K562 (cell line): ENCODE measurements around the gene TMEM164. TPM values are rescaled to one million over a fixed set of nuclear protein-coding genes. Genes with fewer than 3 reads are reported as not detected.

ENCODE experiments used
- ATAC-seq: fragments of 200-7000 bp; cut with Tn5 transposase; 3 replicates; pipeline ENCODE4 v1.9.1; 2020; ENCODE audit warnings: moderate library complexity
- BruUV-seq: library from RNA; stranded (reverse); fragments of 400-500 nt; replicated peaks from 2 replicates; lab custom pipeline; 2021; lab: Mats Ljungman, UMichigan
- CTCF ChIA-PET: fragments of 300-600 bp; formaldehyde crosslinking; extraction: SDS; loops from one replicate; lab custom pipeline; 2021; ENCODE audit warnings: low intra/inter-chr PET ratio; lab: Yijun Ruan, JAX
- POLR2A ChIA-PET: fragments of 300-600, 350-650 bp; sonication (Branson Sonifier 250); formaldehyde crosslinking; extraction: SDS; loops from one replicate; lab custom pipeline; 2021; ENCODE audit warnings: antibody characterized with exemption, inconsistent platforms; lab: Yijun Ruan, JAX
- DNase-seq, 4 experiments: peaks; one replicate each; pipeline versions ENCODE4 v3.0.0 to v3.0.0-alpha.2; 2011 to 2018; ENCODE audit warnings: low spot score in 3 of 4, mixed read lengths in 3 of 4; ENCODE audit errors: extremely low read depth in 1 of 4
- FAIRE-seq: peaks from 2 replicates; lab custom pipeline; 2011; peaks lifted over from hg19 to GRCh38; lab: Jason Lieb, UNC
- H2AFZ ChIP-seq: 2 replicates; pipeline ENCODE4 v1.6.0; 2011; ENCODE audit warnings: low read depth, low read length, control low read depth, inconsistent platforms
- H3K27ac ChIP-seq: fragments of 200-600 bp; 3 replicates; pipeline ENCODE4 v1.8.0; 2011; ENCODE audit warnings: low read depth, mild to moderate bottlenecking, control low read depth, inconsistent platforms, low read length, moderate library complexity, mixed read lengths; ENCODE audit errors: extremely low read depth
- H3K27me3 ChIP-seq, 2 experiments: fragments of 300-600 bp in 1 of 2; 2 replicates in 1 of 2; 3 replicates in 1 of 2; pipeline versions ENCODE4 v1.6.0 to v1.8.0; 2011; ENCODE audit warnings: inconsistent platforms in 2 of 2, low read length in 2 of 2, mild to moderate bottlenecking in 1 of 2, mixed read lengths in 1 of 2, moderate library complexity in 1 of 2; ENCODE audit not compliant: control insufficient read depth in 2 of 2, insufficient read depth in 2 of 2
- H3K36me3 ChIP-seq: fragments of 300-600 bp; 3 replicates; pipeline ENCODE4 v1.8.0; 2011; ENCODE audit warnings: mild to moderate bottlenecking, low read length, inconsistent platforms; ENCODE audit not compliant: control insufficient read depth, insufficient read depth
- H3K4me1 ChIP-seq, 2 experiments: fragments of 200-600 bp in 1 of 2; replicated peaks in 1 of 2; 2 replicates in 1 of 2; 3 replicates in 1 of 2; pipeline versions ENCODE4 v1.5.1 to v1.8.0; 2011; ENCODE audit warnings: inconsistent platforms in 2 of 2, low read length in 2 of 2, mild to moderate bottlenecking in 1 of 2, mixed read lengths in 1 of 2, moderate library complexity in 1 of 2; ENCODE audit not compliant: control insufficient read depth in 2 of 2, insufficient read depth in 2 of 2
- H3K4me2 ChIP-seq: 2 replicates; pipeline ENCODE4 v1.6.1; 2011; ENCODE audit warnings: low read length, control low read depth, inconsistent platforms, mixed read lengths; ENCODE audit not compliant: insufficient read depth
- H3K4me3 ChIP-seq: fragments of 200-600 bp; sonication (generic), shearing (Covaris generic); 2 replicates; pipeline ENCODE4 v1.5.1; 2016; ENCODE audit warnings: control low read depth, inconsistent platforms
- H3K79me2 ChIP-seq: fragments of 200-600 bp; 3 replicates; pipeline ENCODE4 v1.8.0; 2011; ENCODE audit warnings: low read length, inconsistent platforms; ENCODE audit not compliant: control insufficient read depth, insufficient read depth
- H3K9ac ChIP-seq, 2 experiments: 2 replicates each; pipeline versions ENCODE4 v1.6.0 to v1.6.1; 2011; ENCODE audit warnings: low read depth in 2 of 2, low read length in 2 of 2, control low read depth in 1 of 2, inconsistent platforms in 1 of 2, mild to moderate bottlenecking in 1 of 2, mixed read lengths in 1 of 2; ENCODE audit not compliant: insufficient read depth in 1 of 2
- H3K9me1 ChIP-seq: one replicate; pipeline ENCODE4 v1.6.0; 2011; ENCODE audit warnings: inconsistent platforms, mild to moderate bottlenecking, low read length, moderate library complexity; ENCODE audit not compliant: control insufficient read depth, insufficient read depth
- H3K9me3 ChIP-seq: replicated peaks from 2 replicates; pipeline ENCODE4 v1.5.1; 2011; ENCODE audit warnings: low read depth, low read length, inconsistent platforms; ENCODE audit not compliant: control insufficient read depth, insufficient read depth
- H4K20me1 ChIP-seq: replicated peaks from 2 replicates; pipeline ENCODE4 v1.6.1; 2011; ENCODE audit warnings: low read length, inconsistent platforms, mixed read lengths; ENCODE audit not compliant: control insufficient read depth, insufficient read depth
- BCL6 ChIP-seq: fragments of 250-450 bp; sonication (Bioruptor Pico); IDR thresholded peaks from 2 replicates; pipeline ENCODE4 v1.4.0; 2020
- HMGN3 ChIP-seq: IDR thresholded peaks from 2 replicates; pipeline ENCODE4 v1.6.1; 2011; ENCODE audit warnings: borderline replicate concordance, low read depth, mild to moderate bottlenecking, mixed read lengths, low read length; ENCODE audit not compliant: insufficient read length; ENCODE audit errors: extremely low read depth
- MEF2A ChIP-seq: IDR thresholded peaks from 2 replicates; pipeline ENCODE4 v1.6.1; 2011; ENCODE audit warnings: low read depth, mild to moderate bottlenecking, low read length, moderate library complexity; ENCODE audit not compliant: control insufficient read depth
- PKNOX1 ChIP-seq: fragments of 450-650 bp; IDR thresholded peaks from 2 replicates; pipeline ENCODE4 v1.6.1; 2016
- RAD21 ChIP-seq, 2 experiments: fragments of 250-450 bp in 1 of 2; fragments of 450-650 bp in 1 of 2; sonication (Bioruptor Pico) in 1 of 2; formaldehyde crosslinking in 1 of 2; IDR thresholded peaks in 1 of 2; conservative IDR thresholded peaks in 1 of 2; 2 replicates each; pipeline versions ENCODE4 v1.4.0 to v1.8.0; 2020 to 2022; ENCODE audit warnings: mild to moderate bottlenecking in 2 of 2, moderate library complexity in 1 of 2
- RCOR1 ChIP-seq, 2 experiments: IDR thresholded peaks; 2 replicates each; pipeline ENCODE4 v1.6.1; 2012; ENCODE audit warnings: low read depth in 2 of 2, low read length in 2 of 2, borderline replicate concordance in 1 of 2, improper control_type of control experiment in 1 of 2
- WGBS: fragments of 100-300 bp; shearing (Covaris generic); methylation state at CpG from one replicate; pipeline ENCODE4 v1.1.6; 2016; ENCODE audit warnings: low coverage, mixed read lengths; ENCODE audit not compliant: insufficient coverage; ENCODE audit errors: missing lambda C conversion rate; 5-methylcytosine and 5-hydroxymethylcytosine counted together
- in situ Hi-C: fragments of 300-500 bp; cut with MboI; formaldehyde crosslinking; loops from 4 replicates; pipeline ENCODE4 v1.15.0; 2018; ENCODE audit warnings: inconsistent platforms, mixed read lengths
- intact Hi-C: fragments of 100-400 bp; cut with micrococcal nuclease; formaldehyde crosslinking; loops from 2 replicates; pipeline ENCODE4 v1.14.2; 2022
- polyA plus RNA-seq, 8 experiments: library from polyadenylated mRNA; depleted of rRNA in 4 of 8; stranded (reverse) in 5 of 8; unstranded in 3 of 8; fragments of >200 nt; fragmentation: Nextera tagmentation in 2 of 8; fragmentation: Illumina TruSeq in 1 of 8; extraction: Ambion mirVana in 2 of 8; extraction: Trizol in 1 of 8; gene quantifications; 2 replicates each; pipeline versions ENCODE4 v1.2.1 to v1.2.3, GENCODE V29; 2011 to 2014; ENCODE audit warnings: inconsistent platforms in 1 of 8, missing spikeins in 1 of 8
- total RNA-seq, 7 experiments: library from RNA; depleted of rRNA in 6 of 7; stranded (reverse); fragments of >200 nt in 6 of 7; fragmentation: Illumina TruSeq in 2 of 7; extraction: Trizol in 2 of 7; gene quantifications; 2 replicates each; pipeline versions ENCODE4 v1.2.1 to v1.2.3, GENCODE V29; 2011 to 2021; ENCODE audit warnings: low replicate concordance in 1 of 7
- TF ChIP-seq, protein P1 (sequence below), 2 experiments: fragments of 450-650 bp; formaldehyde crosslinking in 1 of 2; IDR thresholded peaks; 2 replicates each; pipeline versions ENCODE4 v1.4.0 to v1.6.1; 2014 to 2020; ENCODE audit warnings: mild to moderate bottlenecking in 2 of 2, borderline replicate concordance in 1 of 2, low read depth in 1 of 2
- TF ChIP-seq, protein P2 (sequence below): fragments of 150-350 bp; conservative IDR thresholded peaks from 2 replicates; pipeline ENCODE4 v1.6.1; 2014; ENCODE audit warnings: low read length

TMEM164 gene
- total and polyA plus RNA-seq, 9 of the 15 experiments (the other 6 are each of a cell fraction or from before 2014, with no cell fraction given), result 2.4 to 57.3 (median 23.1) TPM

DNA sequence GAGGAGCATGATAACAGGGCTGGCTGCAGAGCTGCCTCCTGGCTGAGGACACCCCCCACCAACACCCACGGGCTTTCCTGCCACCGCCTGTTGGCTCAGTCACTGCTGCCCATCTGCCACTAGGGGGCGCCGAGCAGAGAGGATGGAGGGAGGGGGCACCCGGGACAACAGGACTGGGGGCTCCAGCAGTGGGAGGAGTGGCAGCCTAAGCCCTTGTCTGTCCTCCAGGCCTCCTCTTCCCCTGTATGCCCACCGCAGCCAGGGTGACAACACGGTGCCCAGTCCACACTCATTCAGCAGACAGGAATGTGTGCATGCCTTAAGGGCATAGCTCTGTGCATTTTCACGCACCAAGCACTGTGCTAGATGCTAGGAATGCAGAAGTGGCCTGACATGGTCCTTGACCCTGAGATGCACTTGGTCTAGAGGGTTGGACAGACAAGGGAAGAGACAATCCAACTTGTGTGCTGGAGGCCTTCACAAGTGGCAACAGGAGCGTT, 165.1 kb downstream of the TMEM164 start:
- DNase-seq, result peak; percentile 74 to 77 (median 75)
- BruUV-seq, result no TSS peak
- H3K36me3 ChIP-seq, result peaks cover 22% of the 10 kb centered on the region
- peak overlapping the region; percentile 18; the same call in 1 of the 2 replicates for H3K4me2 ChIP-seq
- H3K9ac ChIP-seq, result no peak overlapping the region
- ChIA-PET POLR2A (interaction anchor here (0.7 to 1.5 kb wide), 2 partner anchors 10 to 234 kb away, joined by 3 to 4 read pairs; no protein-coding TSS in a partner anchor), CTCF (no interaction called here)
- no peaks in the 10 kb centered on the region for H3K9me3 ChIP-seq
- H4K20me1 ChIP-seq, result no peaks in the 10 kb centered on the region
- peaks cover 7 to 16% of the 10 kb centered on the region in 2 experiments; a peak in 4 of 5 replicates for H3K4me1 ChIP-seq
- H3K9me1 ChIP-seq, result no peaks in the 10 kb centered on the region
- no peak overlapping the region for H3K4me3 ChIP-seq
- H2AFZ ChIP-seq, result no peak overlapping the region
- peak; percentile 71 for FAIRE-seq
- no peak overlapping the region; the same call in 2 of the 3 replicates for H3K27ac ChIP-seq
- peak; percentile 94 for ATAC-seq
- in situ Hi-C loops (loop anchor here (25.0 kb wide), 2 partner anchors 494 to 694 kb away; no protein-coding TSS in a partner anchor), intact Hi-C loops (no loop called here)
- no peaks in the 10 kb centered on the region for H3K79me2 ChIP-seq
- H3K27me3 ChIP-seq, result no peaks in the 10 kb centered on the region
- 61% methylated on average over 4 of the region's 9 CpGs for WGBS
- TF ChIP-seq HMGN3 (no peak), RCOR1 (IDR thresholded peaks at IDR 0.05; ENCODE audit: borderline replicate concordance in 1 of 2, low read depth in 2 of 2, low read length in 2 of 2) (no peak), PKNOX1 (no peak), BCL6 (CRISPR knock-in tag) (no peak), MEF2A (no peak), RAD21 (CRISPR knock-in tag; conservative IDR thresholded peaks at IDR 0.05 in 1 of 2, IDR thresholded peaks at IDR 0.05 in 1 of 2) (peak; percentile 36 to 63)
- TF ChIP-seq, protein P1, sequence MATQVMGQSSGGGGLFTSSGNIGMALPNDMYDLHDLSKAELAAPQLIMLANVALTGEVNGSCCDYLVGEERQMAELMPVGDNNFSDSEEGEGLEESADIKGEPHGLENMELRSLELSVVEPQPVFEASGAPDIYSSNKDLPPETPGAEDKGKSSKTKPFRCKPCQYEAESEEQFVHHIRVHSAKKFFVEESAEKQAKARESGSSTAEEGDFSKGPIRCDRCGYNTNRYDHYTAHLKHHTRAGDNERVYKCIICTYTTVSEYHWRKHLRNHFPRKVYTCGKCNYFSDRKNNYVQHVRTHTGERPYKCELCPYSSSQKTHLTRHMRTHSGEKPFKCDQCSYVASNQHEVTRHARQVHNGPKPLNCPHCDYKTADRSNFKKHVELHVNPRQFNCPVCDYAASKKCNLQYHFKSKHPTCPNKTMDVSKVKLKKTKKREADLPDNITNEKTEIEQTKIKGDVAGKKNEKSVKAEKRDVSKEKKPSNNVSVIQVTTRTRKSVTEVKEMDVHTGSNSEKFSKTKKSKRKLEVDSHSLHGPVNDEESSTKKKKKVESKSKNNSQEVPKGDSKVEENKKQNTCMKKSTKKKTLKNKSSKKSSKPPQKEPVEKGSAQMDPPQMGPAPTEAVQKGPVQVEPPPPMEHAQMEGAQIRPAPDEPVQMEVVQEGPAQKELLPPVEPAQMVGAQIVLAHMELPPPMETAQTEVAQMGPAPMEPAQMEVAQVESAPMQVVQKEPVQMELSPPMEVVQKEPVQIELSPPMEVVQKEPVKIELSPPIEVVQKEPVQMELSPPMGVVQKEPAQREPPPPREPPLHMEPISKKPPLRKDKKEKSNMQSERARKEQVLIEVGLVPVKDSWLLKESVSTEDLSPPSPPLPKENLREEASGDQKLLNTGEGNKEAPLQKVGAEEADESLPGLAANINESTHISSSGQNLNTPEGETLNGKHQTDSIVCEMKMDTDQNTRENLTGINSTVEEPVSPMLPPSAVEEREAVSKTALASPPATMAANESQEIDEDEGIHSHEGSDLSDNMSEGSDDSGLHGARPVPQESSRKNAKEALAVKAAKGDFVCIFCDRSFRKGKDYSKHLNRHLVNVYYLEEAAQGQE (IDR thresholded peaks at IDR 0.05; ENCODE audit: borderline replicate concordance), result peak; percentile 51; the same call in 1 of the 2 replicates
- TF ChIP-seq, protein P1 (CRISPR knock-in tag; IDR thresholded peaks at IDR 0.05; ENCODE audit: low read depth), result no peak
- TF ChIP-seq, protein P2, sequence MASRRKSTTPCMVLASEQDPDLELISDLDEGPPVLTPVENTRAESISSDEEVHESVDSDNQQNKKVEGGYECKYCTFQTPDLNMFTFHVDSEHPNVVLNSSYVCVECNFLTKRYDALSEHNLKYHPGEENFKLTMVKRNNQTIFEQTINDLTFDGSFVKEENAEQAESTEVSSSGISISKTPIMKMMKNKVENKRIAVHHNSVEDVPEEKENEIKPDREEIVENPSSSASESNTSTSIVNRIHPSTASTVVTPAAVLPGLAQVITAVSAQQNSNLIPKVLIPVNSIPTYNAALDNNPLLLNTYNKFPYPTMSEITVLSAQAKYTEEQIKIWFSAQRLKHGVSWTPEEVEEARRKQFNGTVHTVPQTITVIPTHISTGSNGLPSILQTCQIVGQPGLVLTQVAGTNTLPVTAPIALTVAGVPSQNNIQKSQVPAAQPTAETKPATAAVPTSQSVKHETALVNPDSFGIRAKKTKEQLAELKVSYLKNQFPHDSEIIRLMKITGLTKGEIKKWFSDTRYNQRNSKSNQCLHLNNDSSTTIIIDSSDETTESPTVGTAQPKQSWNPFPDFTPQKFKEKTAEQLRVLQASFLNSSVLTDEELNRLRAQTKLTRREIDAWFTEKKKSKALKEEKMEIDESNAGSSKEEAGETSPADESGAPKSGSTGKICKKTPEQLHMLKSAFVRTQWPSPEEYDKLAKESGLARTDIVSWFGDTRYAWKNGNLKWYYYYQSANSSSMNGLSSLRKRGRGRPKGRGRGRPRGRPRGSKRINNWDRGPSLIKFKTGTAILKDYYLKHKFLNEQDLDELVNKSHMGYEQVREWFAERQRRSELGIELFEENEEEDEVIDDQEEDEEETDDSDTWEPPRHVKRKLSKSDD, result no peak
